ENCODE data around the gene RAB6B.

- TF ChIP-seq ZNF621 (tag by site-specific recombination; IDR thresholded peaks at IDR 0.05) (no peak), ZNF571 (tag by site-specific recombination; IDR thresholded peaks at IDR 0.05) (no peak), YY1 (tag by site-specific recombination; IDR thresholded peaks at IDR 0.05) (no peak), ZNF10 (tag by site-specific recombination; IDR thresholded peaks at IDR 0.05) (no peak), ELK4 (IDR thresholded peaks at IDR 0.05; ENCODE audit: borderline replicate concordance, low read depth, low read length) (no peak), ZNF302 (tag by site-specific recombination; IDR thresholded peaks at IDR 0.05; ENCODE audit: low read depth) (no peak)
- TF ChIP-seq, protein P1, sequence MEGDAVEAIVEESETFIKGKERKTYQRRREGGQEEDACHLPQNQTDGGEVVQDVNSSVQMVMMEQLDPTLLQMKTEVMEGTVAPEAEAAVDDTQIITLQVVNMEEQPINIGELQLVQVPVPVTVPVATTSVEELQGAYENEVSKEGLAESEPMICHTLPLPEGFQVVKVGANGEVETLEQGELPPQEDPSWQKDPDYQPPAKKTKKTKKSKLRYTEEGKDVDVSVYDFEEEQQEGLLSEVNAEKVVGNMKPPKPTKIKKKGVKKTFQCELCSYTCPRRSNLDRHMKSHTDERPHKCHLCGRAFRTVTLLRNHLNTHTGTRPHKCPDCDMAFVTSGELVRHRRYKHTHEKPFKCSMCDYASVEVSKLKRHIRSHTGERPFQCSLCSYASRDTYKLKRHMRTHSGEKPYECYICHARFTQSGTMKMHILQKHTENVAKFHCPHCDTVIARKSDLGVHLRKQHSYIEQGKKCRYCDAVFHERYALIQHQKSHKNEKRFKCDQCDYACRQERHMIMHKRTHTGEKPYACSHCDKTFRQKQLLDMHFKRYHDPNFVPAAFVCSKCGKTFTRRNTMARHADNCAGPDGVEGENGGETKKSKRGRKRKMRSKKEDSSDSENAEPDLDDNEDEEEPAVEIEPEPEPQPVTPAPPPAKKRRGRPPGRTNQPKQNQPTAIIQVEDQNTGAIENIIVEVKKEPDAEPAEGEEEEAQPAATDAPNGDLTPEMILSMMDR (tag by site-specific recombination; IDR thresholded peaks at IDR 0.05) = no peak
These were observed 47.4 kb upstream of the RAB6B start for GRCh38 chr3:133943031-133943535.

Data from HEK293 (cell line).